Measurements from ENCODE around the gene MMP23B. TPM values are rescaled to one million over a fixed set of nuclear protein-coding genes. Genes with fewer than 3 reads are reported as not detected.

MMP23B gene
- polyA plus RNA-seq, 1 donor from 2014 or later = 0.98 TPM

GRCh38 chr1:1621173-1622009, 10.6 kb upstream of the MMP23B start (continued):
- TF ChIP-seq REST (IDR thresholded peaks at IDR 0.05; ENCODE audit: borderline replicate concordance) = no peak

GRCh38 chr1:1622010-1622787, 9.8 kb upstream of the MMP23B start:
- no peaks in the 10 kb centered on the region for H3K79me2 ChIP-seq (replicated peaks; ENCODE audit: insufficient read depth, low read length)
- no peak overlapping the region for H3K27ac ChIP-seq (ENCODE audit: low read length)
- H2AFZ ChIP-seq (ENCODE audit: low read depth, low read length) = no peak overlapping the region
- H3K9ac ChIP-seq (ENCODE audit: low read length) = no peak overlapping the region
- no peak overlapping the region for H3K4me3 ChIP-seq (ENCODE audit: low read length)
- TF ChIP-seq SMC3 (conservative IDR thresholded peaks at IDR 0.05; ENCODE audit: poor library complexity) (no peak), RAD21 (conservative IDR thresholded peaks at IDR 0.05) (no peak), REST (IDR thresholded peaks at IDR 0.05; ENCODE audit: borderline replicate concordance) (no peak), CTCF (IDR thresholded peaks at IDR 0.05; ENCODE audit: poor library complexity, severe bottlenecking) (no peak), MXI1 (conservative IDR thresholded peaks at IDR 0.05; ENCODE audit: poor library complexity, severe bottlenecking) (no peak), EP300 (conservative IDR thresholded peaks at IDR 0.05; ENCODE audit: poor library complexity, severe bottlenecking) (no peak), TAF1 (IDR thresholded peaks at IDR 0.05; ENCODE audit: low read depth) (no peak)
- H3F3A ChIP-seq (ENCODE audit: insufficient read depth, low read length, poor library complexity, severe bottlenecking) = no peaks in the 10 kb centered on the region
- no peaks in the 10 kb centered on the region for H3K36me3 ChIP-seq (ENCODE audit: insufficient read depth, low read length)
- H3K27me3 ChIP-seq (ENCODE audit: insufficient read depth, low read depth, low read length) = no peaks in the 10 kb centered on the region
- no peaks in the 10 kb centered on the region for H4K20me1 ChIP-seq (ENCODE audit: insufficient read depth)
- no peak overlapping the region for H3K4me2 ChIP-seq (ENCODE audit: low read length)
- no peaks in the 10 kb centered on the region for H3K9me2 ChIP-seq (ENCODE audit: insufficient read depth, low read length)
- H3K9me3 ChIP-seq (ENCODE audit: low read length) = no peaks in the 10 kb centered on the region
